CD4-positive, alpha-beta T cell treated with Interleukin-17A for 4 hours (primary cell): ENCODE measurements around the gene IL31RA.
A peak's percentile ranks its signal among the peaks of the same experiment; 100 is the strongest.
"Not testable (repeated sequence)": the region's sequence is repeated elsewhere in the genome, so short reads cannot be mapped to it uniquely, and the experiment has no call there.

Experiments
- DNase-seq: peaks from one replicate; pipeline ENCODE4 v3.0.0-alpha.2; 2020; ENCODE audit warnings: mixed read lengths

Gene IL31RA

DNA sequence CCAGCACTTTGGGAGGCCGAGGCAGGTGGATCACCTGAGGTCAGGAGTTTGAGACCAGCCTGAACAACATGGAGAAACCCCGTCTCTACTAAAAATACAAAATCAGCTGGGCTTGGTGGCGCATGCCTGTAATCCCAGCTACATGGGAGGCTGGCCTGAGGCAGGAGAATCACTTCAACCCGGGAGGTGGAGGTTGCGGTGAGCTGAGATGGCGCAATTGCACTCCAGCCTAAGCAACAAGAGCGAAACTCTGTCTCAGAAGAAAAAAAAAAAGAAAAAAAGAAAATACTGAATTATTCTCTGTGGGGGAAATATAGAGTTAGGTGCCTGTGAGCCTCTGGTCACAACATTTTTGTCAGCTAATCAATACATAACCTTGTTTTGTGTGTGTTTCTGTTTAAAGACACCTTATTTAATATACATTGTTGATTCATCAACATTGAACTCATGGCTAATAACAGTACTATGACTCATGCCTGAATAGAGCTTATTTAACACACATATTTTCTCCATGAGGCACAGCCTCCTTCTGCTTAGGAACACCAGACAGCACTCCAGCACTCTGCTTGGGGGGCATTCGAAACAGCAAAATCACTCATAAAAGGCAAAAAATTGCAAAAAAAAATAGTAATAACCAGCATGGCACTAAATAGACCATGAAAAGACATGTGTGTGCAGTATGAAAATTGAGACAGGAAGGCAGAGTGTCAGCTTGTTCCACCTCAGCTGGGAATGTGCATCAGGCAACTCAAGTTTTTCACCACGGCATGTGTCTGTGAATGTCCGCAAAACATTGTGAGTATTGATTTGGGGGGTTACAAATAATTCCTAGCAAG is at the start of gene IL31RA:
Gene IL31RA, plus strand, starts transcription at position 519 of the 836 bp plus-strand sequence. Its CDS starts 214 bp downstream, at position 733.
- DNase-seq = no peak

DNA sequence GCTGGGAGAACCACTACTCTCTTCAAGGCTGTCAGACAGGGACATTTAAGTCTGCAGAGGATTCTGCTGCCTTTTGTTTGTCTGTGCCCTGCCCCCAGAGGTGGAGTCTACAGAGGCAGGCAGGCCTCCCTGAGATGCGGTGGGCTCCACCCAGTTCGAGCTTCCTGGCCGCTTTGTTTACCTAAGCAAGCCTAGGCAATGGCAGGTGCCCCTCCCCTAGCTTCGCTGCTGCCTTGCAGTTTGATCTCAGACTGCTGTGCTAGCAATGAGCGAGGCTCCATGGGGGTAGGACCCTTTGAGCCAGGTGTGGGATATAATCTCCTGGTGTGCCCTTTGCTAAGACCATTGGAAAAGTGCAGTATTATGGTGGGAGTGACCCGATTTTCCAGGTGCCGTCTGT is 42.3 kb upstream of the IL31RA start:
- not testable (repeated sequence) for DNase-seq

DNA sequence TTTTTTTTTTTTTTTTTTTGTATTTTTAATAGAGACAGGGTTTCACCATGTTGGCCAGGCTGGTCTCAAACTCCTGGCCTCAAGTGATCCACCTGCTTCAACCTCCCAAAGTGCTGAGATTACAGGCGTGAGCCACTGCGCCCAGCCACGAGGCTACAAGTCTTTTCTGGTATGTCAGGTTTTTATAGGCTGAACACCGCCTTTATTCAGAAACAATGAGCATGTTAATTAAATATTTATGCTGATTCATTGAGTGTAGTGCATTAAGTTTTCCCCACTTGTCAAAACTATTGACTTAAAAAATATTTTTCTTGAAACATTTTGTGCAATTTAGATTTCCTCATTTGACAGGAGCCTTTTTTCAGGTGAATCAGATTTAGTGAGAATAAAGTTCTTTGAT is 35.2 kb upstream of the IL31RA start:
- DNase-seq = not testable (repeated sequence)

DNA sequence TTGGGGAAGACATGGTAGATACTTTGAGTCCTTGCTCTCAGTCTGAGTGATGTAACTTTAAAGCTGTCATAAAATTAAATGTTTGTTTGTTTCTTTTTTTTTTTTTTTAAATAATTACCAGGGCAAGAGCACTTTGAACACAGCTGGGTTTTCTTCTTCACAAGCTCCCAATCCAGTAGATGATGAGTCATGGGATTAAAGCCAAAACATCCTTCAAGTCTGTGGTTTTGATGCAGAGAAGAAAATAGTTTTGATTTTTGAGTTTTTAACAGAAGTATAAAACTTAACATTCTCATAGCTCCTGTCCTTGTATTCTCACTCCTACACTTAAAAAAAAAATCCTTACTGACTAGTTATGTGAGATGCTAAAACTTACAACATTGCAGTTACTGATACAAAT is 34.8 kb upstream of the IL31RA start:
- no peak for DNase-seq

DNA sequence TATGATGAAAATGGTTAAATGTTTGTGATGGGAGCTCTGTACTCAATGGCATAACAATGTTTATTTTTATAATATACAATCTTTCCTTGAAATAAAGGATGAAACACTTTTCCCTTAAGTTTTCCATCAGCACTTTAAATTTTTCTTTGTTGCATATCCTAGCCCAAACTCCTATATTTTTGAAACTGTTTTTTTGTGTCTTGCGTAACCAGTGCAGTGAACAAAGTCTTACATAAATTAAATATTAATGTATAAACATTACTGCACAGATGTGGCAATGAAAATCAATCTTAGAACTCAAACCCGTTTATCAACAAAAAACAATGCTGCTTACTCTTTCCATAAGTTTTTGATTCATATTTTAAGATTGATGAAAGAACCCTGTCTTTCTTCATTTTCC is 34.1 kb upstream of the IL31RA start:
- no peak for DNase-seq

DNA sequence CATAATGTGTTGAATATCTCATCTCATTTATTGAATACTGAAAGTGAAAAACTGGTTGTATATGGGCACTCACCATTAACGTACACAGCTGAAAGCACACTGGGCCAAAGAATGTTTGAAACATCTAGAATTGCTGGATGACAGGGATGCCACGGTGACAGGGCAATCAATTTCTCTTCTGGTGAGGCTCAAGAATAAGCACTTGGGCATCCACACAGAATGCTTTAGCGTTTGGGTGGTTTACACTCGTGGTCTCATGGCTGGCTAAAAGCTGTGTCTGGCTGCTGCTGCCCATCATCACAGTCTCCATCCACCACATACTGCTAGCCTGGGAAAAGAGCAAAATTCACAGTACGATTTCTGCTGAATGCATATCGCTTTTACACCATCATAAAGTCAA is 30.7 kb upstream of the IL31RA start:
- no peak for DNase-seq

DNA sequence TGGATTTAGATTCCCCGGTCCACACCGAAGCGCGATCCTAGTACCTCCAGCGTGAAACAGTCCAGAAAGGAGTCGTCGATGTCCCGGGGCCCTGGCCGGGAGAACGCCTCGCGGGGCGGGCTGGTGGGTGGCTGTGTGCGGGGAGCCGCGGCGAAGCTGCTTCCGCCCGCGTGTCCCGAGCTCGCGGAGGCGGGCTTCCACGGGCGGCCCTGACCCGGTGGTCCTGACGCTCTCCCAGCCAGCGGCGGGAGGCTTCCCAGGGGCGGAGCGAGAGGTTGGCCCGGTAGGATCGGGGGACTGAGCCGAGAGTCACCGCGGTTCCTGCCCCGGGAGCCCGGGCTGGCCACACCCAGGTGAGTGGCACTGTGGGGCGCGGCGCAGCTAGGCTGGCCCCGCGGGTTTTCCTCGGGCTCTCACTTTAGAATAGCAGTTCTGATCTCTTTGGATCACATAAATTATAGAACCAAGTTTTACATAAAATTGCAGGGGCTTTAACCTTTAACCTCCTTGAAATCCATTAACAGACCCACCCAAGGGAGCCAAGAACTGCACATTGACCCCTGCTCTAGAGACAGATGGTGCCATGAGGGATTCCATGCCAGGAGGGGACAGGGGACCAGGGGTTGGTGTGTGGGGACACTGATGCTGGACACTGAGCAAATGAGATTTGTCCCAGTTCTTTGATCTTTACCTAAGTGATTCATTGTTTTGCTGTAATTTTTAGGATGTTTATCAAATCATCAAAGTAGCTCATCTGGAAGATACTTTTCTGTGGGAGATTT is 29.2 kb upstream of the IL31RA start:
- DNase-seq = peak; percentile 17

DNA sequence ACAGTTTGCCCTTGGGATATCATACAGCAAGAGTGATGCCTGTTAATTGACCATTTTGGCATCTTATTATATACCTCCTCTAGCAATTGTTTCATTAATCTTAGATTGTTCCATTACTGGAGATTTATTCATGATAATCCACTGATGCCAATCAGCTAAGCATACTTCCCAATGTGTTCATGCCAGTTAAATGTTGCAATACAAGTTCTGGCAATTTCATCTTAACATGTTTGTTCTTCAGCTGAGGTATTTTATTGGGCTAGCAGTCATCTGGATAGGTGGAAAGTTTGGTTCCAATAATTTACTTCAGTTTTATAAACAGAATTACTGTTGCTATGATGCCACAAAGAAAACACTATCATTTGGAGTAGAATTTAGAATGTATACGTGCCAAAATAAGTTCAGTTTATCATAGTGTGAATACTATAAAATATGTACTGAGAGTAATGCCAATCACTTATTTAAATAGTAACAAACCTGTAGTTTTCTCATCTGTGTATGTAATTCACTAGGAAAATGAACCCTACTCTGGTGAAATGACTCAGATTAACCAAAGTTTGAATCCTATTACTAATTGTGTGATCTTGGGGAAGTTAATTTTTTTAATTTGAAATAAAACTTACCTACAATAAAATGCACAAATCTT is 27.9 kb upstream of the IL31RA start:
- no peak for DNase-seq

DNA sequence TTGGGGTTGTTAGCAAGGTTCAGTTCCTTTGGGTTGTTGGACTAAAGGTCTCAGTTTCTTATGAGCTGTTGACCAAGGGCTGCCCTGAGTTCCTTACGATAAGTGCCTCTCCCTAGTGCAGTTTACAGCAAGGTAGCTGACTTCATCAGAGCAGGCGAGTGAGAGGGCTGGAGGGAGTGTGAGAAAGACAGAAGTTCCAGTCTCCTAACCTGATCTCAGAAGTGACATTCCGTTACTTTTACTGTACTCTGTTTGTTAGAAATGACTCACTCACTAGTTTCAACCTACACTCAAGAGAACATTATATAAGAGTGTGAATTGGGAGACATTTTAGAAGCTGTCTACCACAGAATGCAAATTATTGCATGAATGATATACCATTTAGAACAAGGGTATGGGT is 21.2 kb upstream of the IL31RA start:
- DNase-seq = no peak

DNA sequence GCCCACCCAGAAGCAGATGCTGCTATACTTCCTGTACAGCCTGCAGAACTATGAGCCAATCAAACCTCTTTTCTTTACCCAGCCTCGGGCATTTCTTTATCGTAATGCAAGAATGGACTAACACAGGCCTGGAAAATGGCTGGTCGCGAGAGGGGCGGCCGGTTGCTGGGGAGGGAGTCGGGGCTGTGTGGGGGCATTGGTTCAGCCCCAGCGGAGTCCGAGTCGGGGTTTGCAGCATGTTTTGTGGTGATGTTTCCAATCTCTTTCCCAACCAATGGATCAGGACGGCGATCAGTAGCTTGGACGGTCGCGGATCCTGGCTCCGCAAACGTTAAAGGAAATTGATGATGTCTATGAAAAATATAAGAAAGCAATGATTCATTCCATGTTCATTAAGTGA is 18.7 kb upstream of the IL31RA start:
- DNase-seq = no peak

DNA sequence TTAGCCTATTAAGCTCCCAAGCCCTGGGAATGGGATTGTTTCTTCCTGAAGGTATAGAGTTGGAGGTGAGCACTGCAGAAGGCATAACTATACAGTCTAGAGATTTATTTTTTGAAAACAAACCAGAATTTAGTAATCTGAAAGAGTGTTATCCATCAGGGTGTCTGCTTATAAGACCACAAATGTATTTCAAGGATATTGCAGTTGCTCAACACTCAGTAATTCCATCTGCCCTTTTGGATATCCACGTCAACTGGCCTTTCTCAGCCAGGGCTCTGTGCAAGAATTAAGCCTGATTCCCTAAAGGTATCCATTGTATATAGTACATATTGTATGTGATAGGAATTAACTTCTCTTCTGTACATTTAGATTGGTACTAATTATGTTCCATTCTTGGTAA is 15.0 kb upstream of the IL31RA start:
- DNase-seq = no peak

DNA sequence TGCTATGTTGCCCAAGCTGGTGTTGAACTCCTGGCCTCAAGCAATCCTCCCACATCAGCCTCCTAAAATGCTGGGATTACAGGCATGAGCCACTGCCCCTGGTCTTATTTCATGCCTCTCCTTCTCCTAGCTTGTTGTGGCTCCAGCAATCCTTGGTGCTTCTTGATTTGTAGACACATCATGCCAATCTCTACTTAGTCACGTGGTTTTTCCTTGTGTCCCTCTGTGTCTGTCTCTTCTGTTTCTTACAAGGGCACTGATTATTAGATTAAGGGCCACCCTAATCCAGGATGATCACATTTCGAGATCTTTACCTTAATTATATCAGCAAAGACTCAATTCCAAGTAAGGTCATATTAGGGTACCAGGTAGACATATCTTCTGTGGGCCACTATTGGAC is 9.2 kb upstream of the IL31RA start:
- DNase-seq = no peak

DNA sequence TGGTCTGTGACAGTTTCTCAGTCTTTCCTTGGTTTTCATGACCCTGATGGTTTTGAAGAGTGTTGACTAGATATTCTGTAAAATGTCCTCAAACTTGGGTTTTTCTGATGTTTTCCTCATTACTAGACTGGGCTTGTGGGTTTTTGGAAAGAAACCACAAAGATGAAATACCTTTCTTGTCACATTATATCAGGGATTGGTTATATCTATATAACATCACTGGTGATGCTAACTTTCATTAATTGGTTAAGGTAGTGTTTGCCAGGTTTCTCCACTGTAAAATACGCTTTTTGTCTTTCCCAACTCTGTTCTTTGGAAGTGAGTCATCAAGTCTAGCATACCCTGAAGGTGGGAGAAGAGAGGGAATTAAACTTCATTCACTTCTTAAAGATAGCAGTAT is 3.3 kb upstream of the IL31RA start:
- no peak for DNase-seq

DNA sequence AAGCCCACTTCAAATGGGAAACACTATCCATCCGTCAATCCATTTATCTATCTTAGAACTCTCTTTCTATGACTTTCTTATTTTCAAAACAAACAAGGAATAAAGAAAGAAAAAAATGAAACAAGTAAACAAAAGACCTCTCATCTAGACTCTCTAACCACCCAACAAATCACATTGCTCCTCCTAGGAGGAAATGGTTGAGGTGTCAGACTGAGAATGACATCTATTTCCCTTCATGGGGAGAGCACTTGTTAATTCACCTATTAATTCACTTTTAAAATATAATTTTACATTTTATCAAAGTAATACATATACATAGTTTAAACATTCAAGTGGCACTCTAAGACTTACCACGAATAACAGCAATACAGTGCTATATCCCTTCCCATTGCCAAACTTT is 2.4 kb upstream of the IL31RA start:
- no peak for DNase-seq

DNA sequence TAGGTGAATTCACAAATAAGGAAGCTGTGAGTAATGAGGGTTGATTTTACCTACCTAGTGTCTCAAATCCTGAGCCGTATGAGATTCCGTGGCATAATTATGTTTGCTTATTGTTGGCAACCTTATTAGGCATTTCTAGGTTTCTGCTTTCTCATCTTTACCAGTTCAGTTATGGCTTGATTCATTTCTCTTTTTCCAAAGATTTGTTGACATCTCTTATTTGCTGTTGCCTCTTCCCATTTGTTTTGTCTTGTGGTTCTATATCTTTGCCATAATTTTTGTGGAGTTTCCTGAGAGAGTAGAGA is 470 bp downstream of the IL31RA start:
- DNase-seq = no peak

DNA sequence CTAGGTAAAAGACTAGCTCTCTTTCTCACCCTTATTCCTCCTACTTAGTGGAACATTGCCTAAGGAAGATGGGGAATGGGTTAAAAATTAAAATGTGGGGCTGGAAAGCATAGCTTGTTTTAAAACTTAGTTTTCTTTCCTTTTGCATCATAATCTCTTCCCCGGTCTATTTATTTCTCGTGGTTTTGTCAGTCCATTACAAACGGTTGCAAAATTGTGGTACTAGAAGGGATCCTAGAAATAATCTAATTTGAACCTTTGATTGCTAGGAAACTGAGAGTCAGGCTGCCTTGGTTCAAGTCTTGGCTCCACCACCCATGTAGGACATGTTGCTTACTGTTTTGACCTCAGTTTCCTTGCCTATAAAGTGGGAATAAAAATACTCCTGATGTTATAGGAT is 1.3 kb downstream of the IL31RA start:
- no peak for DNase-seq

DNA sequence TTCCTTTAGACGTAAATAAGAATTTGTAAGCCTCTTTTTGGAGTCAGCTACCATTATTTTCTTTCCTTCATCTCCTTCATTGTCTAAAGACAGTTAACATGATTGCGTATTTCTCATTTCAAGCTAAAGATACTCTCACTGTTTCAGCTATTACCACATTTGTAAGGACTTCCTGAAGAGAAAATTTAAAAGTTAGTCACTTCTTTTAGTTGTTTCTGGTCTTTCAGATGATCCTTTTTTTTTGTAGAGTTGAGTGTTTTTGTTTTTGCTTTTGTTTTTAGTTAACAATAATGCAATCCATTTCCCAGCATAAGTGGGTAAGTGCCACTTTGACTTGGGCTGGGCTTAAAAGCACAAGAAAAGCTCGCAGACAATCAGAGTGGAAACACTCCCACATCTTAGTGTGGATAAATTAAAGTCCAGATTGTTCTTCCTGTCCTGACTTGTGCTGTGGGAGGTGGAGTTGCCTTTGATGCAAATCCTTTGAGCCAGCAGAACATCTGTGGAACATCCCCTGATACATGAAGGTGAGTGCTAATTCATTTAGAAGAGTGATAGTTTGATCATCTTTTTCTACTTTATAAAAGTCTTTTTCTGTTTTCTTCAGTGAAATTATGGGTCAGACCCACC is 2.0 kb downstream of the IL31RA start:
- no peak for DNase-seq

DNA sequence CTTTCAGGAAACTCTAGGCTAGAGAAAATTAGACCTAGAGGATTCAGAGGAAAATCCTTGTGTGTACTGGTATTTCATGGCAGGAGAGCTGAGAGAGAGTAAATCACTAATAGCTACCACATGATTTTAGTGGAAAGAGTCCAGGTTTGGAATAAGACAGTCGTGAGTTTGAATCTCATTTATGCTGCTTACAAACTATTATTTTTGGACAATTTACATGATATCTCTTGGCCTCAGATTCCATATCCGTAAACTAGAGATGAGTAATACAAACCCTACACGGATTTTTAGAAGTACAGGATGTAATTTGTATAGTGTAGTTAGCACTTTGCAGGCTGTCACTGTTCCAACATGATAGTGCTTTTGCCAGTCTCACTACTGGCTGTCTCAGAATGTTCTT is 2.7 kb downstream of the IL31RA start:
- no peak for DNase-seq

DNA sequence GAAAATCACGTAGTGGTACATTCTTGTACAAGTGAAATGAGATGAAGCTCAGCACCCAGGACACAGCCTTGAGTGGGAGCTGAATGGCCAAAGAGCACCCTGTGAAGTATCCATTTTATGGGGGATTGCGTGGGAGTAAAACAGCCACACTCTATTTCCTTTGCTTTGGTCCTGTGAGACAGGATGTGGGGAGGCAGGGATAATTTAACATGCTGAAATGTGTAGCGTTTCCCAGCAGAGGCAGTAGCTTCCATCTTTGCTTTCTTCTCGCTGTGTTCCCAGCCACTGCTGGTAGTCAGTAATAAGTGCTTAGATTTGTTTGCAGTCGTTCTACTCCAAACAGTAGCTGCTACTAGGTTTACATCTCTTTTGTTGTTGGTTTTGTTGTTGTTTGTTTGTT is 4.4 kb downstream of the IL31RA start:
- peak; percentile 6 for DNase-seq

DNA sequence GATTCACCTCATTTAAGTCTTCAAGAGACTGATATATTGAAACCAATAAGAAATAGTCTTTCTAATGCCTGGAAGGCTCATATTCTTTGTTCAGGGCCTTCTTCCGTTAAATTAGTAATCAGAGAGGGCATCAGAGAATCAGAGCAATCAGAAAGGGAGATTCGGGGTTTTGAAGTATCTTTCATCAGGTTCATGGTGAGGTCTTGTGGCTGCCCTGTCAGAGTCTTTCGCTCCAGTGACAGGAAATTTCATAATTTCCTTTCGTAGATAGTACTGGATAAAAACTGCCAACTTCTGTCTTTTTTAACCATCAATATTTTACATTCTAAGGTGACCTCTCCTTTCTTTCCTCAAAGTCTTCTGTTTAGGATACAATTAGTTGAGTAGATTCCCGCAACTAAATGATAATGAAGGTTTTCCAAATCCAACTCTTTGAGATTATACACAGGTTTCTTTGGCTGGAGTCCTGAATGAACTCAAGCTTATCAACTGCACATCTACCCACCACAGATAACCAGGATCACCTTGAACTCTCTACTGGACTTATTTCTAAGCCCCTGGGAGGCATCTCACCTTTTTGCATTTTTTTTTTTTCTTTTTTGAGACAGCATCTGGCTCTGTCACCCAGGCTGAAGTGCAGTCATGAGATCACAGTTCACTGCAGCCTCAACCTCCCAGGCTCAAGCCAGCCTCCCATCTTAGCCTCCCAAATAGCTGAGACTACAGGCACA is 5.5 kb downstream of the IL31RA start:
- peak; percentile 10 for DNase-seq

DNA sequence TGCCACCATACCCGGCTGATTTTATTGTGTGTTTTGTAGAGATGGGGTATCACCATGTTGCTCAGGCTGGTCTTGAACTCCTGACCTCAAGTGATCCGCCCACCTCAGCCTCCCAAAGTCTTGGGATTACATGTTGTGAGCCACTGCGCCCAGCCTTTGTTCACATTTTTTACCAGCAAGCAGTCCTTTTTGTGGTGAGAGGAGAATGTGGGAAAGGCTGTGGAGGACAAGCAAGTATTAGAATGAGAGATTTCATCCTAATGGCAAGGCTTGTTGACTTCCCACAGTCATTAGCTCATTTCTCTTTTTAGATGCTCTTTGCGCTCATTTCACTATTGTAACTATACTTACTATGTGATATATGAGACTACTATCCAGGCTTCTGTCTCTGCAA is 6.1 kb downstream of the IL31RA start:
- no peak for DNase-seq

DNA sequence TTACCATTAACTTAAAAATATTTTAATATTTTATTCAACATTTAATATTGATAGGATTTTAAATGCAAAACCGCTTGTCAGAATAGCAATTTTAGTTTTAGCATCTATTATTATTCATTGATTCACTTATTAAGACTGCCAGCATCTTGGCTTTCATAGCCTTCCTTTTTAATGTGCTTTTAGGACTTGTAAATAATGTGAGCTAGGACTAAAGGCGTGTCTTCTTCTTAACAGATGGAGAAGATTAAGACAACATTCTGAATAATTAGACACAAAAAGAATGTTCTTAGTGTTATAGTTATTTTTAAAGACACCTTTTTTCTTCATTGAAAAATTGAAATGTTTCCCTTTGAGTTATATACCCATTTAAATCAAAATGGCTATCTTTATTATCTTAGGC is 6.9 kb downstream of the IL31RA start:
- no peak for DNase-seq

DNA sequence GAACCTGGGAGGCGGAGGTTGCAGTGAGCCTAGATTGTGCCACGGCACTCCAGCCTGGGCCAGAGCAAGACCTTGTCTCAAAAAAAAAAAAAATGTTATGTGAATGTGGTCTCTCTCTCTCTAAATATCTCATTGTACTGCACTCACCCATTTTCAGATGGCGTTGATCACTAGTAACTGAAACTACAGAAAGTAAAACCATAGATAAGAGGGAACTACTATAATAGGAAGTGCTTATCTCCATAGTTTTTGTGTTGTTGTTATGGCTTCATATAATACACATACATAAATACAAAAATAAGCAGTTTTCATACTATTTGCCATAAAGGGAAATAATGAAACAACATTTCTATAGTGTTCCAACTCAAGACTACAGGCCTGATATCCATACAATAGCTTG is 9.1 kb downstream of the IL31RA start:
- no peak for DNase-seq
